Upper lobe of left lung (tissue), 4 donors: ENCODE data around the gene MED27.

ENCODE experiments used
- CTCF ChIP-seq, 6 experiments: fragments of 450-650 bp in 4 of 6; fragments of 200-600 bp in 2 of 6; sonication (generic) in 2 of 6; IDR thresholded peaks; one replicate each; pipeline ENCODE4 v1.5.1; 2016 to 2019; ENCODE audit warnings: antibody characterized with exemption in 6 of 6
- EP300 ChIP-seq, 4 donors: sonication (generic); formaldehyde crosslinking; IDR thresholded peaks; one replicate each; pipeline ENCODE4 v1.5.1; 2017; ENCODE audit warnings: antibody characterized with exemption in 4 of 4, control low read depth in 2 of 4
- POLR2AphosphoS5 ChIP-seq, 2 donors: sonication (generic); formaldehyde crosslinking; IDR thresholded peaks; one replicate each; pipeline ENCODE4 v1.5.1; 2017; ENCODE audit warnings: antibody characterized with exemption in 2 of 2

DNA sequence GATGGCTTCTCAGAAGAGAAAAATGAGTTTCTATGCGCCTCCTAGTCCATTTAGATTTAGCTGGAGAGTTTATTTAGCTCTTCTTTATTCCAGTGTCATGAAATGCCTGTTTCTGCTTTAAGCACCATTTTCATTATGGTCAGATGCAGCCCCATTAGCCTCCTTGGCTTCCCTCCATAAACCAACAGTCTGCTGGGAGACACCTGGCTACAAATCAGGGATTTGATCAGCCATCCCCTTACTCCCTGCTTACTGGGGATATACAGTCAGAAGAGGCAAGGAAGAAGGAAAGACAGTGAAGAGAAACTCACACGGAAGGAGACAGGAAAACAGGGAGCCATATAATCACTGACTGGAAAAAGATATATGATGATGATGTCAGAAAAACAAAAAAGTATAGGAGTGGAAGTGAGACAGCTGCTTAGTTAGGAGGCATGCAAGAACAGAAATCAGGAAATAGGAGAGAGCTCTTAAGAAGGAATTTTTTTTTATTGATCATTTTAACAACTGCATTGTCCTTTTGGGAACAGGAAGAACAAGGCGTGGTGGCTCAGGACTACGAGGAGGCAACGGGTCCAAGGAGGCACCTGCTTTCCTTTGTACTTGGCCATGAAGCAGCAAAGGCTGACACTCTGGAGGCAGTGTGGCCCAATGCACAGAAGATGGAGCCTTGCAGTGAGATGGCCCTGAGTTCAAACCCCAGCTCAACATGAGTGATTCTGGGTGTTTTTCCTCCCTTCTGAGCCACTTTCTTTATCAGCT is 56.1 kb downstream of the MED27 start:
- TF ChIP-seq CTCF (IDR thresholded peaks at IDR 0.05) (no peak), EP300 (IDR thresholded peaks at IDR 0.05) (no peak), POLR2AphosphoS5 (IDR thresholded peaks at IDR 0.05) (no peak)
